ENCODE measurements around the gene ARHGAP25.

ARHGAP25 gene

GRCh38 chr2:68717305-68717661, 17.3 kb upstream of the ARHGAP25 start:
- DNase-seq (ENCODE audit: low read depth): no peak

GRCh38 chr2:68719912-68720311, 14.7 kb upstream of the ARHGAP25 start:
- DNase-seq (ENCODE audit: low read depth): no peak

DNA sequence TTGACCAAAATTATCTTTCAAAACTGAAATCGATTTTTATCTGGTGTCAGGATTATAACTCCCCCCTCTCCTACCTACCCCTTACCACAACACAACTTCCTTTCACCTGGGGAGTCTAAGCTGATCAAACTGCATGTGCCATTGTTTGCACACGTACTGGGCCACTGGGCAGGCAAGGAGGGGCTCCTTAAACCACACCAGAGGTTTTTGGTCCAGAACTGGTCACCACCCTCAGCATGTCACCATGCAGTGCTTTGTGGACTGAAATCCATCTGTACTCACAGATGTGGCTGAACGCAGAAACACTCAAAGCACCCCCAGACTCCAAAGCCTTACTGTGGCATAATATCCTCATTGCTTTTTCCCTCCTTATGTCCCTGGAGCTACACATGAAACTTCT, 13.9 kb upstream of the ARHGAP25 start:
- DNase-seq (ENCODE audit: low read depth): no peak

- no peak for DNase-seq (ENCODE audit: low read depth)
These were observed 13.0 kb upstream of the ARHGAP25 start for GRCh38 chr2:68721482-68722101.

GRCh38 chr2:68722712-68723111, 11.9 kb upstream of the ARHGAP25 start:
- no peak for DNase-seq (ENCODE audit: low read depth)

- DNase-seq (ENCODE audit: low read depth): no peak
These were observed 11.4 kb upstream of the ARHGAP25 start for GRCh38 chr2:68723181-68723580.

DNA sequence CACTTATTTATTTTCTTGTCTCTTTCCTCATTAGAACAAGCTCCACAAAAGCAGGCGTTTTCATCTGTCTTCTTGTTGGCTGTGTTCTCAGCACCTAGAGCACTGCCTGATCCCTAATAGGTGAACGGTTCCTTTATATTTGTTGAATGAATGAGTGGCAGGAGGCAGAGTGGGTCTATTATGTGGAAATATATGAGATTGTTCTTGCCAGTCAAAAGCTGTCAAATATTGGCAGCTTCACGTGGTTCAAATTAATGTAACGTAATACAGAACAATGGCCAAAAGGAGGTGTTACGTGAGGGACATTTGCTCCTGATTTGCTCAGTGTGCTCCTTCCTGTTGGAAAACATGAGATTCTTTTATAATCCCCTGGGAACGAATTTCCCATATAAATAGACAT, 8.5 kb upstream of the ARHGAP25 start:
- DNase-seq (ENCODE audit: low read depth): no peak

DNA sequence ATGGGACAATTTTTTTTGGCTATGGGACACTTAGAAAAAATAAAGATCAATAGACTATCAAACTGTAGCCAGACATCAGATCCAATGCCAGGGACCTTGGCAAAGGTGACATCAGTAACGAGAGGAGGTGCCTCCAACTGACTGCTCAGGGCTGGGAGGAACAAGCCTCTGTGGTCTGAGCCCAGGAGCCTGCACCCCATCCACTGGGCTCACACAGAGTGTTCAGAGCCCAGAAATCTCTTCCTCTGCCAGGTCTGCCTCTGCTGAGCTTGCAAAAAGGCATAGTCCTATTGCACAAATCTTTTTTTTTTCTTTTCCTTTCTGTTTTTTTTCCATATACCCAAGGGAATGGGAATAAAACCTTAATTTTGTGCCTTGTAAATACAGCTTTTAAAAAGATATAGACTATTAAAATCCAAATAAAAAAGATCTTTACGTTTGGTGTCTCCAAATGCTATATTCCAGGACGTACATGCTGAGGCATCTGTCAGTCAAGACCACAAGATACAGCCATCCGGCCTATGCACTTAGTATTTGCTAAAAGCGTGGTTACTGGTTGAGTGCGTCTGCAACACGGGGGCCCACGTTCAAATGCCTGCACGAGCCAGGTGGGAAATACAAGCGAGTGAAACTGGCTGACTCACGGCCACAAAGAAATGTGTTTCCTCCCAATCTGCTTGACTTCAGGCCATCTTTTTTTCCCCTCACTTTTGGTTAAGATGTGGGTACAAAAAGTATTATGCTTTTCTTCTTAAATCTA, 7.8 kb upstream of the ARHGAP25 start:
- no peak for DNase-seq (ENCODE audit: low read depth)

DNA sequence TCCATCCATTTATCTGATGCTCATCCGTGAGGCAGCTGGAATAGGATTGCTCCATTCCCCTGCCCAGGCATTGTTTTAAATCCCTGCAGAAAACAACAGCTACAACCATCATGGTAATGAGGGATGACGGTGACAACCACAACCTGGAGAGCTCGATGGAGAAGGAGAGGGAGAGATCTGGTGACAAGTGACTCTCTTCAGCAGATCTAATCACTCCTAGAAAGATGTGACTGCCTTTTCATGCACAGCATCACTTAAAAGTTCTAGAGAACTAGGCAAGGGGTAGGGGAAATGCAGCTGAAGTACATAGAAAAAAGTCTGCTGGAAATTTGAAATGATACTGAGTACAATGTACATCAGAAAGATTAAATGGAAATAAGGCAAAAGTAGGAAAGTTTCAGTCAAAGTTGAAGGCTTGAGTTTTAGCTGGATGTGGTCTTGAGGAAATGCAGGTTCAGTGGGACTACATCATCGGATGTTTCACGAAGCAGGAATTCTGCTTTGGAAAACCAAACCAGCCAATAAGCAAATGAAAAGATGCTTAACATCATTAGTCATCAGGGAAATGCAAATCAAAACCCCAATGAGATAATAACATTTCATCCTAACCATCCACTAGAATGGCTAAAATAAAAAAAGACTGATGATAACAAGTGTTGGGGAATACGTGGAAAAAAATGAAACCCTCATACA, 6.8 kb upstream of the ARHGAP25 start:
- no peak for DNase-seq (ENCODE audit: low read depth)

GRCh38 chr2:68730828-68731227, 3.8 kb upstream of the ARHGAP25 start:
- DNase-seq (ENCODE audit: low read depth): no peak

- no peak for DNase-seq (ENCODE audit: low read depth)
These were observed 2.3 kb upstream of the ARHGAP25 start for GRCh38 chr2:68732036-68732932.

DNA sequence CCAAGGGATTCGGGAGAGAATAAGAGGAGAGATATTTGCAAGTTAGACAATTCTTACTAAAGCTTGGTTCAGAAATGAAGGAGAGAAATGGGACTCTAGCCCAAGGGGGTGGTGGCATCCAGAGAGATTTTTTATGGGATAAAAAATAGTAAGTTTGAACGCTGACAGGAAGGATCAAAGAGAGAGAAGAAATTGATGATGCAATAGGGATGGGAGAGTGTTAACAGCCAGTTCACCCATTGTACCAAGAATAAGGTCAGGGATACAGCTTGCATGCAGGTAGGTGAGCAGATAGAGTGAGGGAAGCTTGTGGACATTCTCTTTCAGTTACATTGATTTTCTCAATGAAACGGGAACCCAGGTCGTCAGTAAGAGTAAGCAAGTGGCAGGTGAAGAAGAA, 1.2 kb upstream of the ARHGAP25 start:
- no peak for DNase-seq (ENCODE audit: low read depth)

DNA sequence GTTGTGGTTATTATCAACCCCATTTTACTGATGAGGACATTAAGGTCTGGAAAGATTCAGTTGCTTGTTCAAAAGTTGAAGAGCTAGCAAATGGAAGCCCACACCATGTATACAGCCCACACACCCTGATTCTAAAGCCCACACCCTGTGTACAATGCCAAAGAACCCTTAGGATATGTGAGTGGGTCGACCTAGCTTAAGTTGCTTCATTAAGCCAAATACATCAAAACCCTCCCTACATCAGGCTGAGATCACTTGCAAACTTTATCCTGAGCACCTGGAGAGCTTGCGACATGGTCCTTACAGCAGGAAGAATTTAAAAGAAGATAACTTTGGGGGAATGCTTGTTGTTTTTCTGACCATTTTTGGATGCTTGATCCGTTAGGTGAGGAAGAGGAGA, 435 bp upstream of the ARHGAP25 start:
- DNase-seq (ENCODE audit: low read depth): no peak

- DNase-seq (ENCODE audit: low read depth): no peak
These were observed 1.5 kb downstream of the ARHGAP25 start for GRCh38 chr2:68736086-68736485.

- DNase-seq (ENCODE audit: low read depth): no peak
These were observed 3.1 kb downstream of the ARHGAP25 start for GRCh38 chr2:68737711-68738110.

DNA sequence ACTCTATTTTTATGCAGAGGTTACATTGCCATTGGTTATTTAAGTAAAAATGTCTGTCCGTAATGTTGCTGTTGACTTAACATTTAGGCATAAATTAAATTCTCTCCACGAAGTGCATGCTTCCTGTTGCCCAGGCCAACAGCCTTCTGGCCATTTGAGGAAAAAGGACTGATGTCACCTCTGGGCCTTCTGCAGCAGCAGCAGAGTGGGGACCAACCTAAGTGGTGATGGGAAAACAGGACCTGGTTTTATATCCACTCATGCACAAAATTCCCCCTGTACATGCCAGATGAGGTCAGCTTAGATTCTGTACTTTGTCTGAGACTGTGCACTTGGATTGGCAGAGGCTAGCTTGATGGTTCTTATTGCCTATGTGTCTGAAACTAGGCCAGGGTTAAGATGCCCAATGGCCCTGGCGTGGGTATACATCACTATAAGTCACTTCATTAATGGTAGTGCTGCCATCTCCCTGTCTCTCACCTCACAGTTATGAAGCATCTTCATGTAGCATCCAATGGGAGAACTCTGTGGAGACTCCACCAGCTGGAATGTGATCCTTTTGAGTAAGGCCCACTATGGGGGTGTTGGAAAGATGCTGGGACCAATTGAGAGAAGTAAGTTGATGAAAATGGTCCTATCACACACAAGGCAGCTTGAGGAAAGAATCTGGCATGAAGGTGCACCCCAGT, 4.4 kb downstream of the ARHGAP25 start:
- DNase-seq (ENCODE audit: low read depth): no peak

DNA sequence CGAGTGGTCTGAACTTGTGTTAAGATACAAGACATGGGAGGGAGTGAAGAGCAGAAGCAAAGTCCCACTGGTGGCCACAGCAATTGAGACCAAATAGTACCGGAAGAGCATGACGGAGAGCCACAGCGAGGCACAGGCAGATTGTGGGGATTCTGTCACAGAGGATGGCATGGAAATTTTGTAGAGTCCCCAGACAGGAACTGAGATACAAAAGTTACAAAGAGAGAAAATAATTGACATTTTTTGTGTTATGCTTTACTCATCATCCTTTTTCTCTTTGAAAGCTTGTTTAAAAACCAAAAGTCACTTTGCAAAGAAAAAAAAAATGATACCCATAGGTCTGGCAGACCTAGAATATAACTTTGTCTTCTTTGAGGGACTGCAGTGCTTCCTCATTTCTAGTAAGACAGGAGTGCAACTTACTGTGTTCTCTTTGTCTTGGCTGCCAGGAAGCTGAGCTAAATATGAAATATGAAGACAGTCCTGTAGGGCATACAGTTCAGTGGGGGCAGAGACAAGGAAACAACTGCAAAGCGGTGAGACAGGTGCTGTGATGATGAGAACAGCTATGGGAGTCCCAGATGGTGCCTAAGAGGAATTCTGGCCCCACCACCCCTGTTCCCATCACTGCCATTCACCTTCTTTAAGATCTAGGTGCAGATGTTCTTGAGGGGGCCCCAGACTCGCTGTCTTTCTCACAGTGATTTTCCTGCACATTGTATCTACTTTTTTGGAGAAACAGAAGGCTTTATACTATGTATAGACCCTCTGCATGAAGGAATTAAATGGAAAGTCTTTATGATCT, 5.2 kb downstream of the ARHGAP25 start:
- no peak for DNase-seq (ENCODE audit: low read depth)

GRCh38 chr2:68740400-68740914, 5.8 kb downstream of the ARHGAP25 start:
- no peak for DNase-seq (ENCODE audit: low read depth)

GRCh38 chr2:68741238-68741637, 6.6 kb downstream of the ARHGAP25 start:
- no peak for DNase-seq (ENCODE audit: low read depth)

DNA sequence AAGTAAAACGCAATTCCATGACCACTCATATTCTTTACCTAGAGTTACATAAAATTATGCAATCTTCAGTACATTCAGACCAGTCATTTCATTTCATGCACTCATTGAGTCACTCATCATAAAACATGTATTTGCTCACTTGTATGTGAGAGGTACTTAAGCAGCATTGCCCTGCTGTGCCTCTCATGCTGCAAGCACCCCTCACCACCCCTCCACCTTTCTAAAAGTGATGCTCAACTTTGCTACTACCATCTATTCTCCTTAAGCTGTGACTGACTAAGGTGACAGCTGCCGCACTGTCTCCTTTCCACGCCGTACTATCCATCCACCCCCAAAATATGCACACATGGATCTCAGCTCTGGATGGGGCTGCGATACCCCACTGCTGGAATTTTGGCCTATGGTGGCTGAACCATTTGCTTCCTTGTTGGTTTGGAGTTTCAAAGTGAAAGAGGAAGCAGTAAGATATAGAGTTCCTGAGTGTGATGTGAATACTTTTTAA, 7.2 kb downstream of the ARHGAP25 start:
- no peak for DNase-seq (ENCODE audit: low read depth)

Data from stromal cell of bone marrow (primary cell).